RKO (cell line): ENCODE data around the gene DLX5.

Experiments used
- DNase-seq: peaks from one replicate; pipeline ENCODE4 v3.0.0-alpha.2; 2016; ENCODE audit warnings: low spot score

Gene DLX5

GRCh38 chr7:97018126-97018601 lies 6.5 kb downstream of the DLX5 start:
- no peak for DNase-seq

- no peak for DNase-seq
Observed at GRCh38 chr7:97017192-97018125, 7.2 kb downstream of the DLX5 start.

DNA sequence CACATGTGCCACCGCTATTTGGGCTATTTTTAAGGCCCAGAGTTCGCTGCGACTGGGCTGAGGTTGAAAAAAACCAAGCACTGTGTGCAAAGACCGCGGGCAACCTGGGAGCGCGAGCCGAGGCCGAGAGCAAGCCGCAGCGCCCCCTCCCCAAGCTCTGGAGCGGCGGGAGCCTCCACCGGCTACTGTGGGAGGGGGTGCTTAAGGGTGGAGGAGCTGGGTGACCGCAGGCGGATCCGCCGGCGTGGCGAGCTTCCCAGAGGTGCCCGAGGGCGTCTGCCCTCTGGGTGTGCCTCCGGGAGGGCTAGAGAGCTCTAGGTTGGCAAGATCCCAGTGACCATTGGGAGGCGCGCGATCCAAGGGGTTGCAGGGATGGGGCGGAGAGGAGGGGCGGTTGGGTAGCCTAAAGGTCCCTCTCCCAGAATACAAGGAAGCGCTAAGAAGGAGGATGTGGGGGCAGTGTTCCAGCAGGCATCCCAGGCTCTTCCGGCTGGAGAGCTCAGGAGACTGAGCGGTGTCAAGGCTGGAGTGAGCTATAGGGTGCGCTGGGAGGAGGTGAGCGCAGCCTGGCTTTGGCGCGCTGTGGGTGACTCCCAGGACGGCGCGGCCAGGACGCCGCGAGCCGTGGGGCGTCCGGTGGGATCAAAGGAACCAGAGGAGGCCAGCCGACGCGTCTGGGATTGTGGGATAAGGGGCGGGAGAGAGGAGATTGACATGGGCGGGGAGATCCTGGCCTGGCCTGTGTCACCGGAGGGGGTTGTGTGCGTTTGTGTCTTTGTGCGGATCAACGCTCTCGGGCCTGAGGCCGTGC lies 8.0 kb downstream of the DLX5 start:
- no peak for DNase-seq

DNA sequence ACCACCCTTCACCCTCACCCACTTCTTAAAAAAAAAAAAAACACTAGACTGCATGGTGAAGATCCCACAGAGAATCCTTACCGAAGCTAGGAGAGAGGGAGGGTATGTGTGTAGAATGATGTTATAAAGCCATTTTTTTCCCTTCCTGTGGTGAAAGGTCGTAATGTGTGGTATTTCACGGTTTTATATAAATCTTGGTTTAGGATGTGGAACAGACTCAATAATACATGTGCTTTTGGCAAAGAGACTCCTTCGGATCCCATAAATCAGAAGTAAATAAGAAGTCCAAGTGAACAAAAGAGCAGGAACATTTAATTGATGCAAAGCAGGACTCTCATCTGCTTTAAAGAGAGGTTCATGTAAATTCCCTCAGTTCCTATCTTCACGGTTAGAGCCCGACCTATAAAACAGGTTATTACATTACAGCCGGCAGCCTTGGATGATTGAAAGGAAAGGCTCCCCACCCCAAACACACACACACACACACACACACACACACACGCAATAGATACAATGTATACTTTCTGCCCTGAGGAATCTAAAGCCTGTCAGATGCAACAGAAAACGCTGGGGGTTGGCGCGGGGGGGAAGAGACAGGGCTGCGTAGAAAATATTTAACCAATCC lies 8.8 kb downstream of the DLX5 start:
- DNase-seq, result no peak

DNA sequence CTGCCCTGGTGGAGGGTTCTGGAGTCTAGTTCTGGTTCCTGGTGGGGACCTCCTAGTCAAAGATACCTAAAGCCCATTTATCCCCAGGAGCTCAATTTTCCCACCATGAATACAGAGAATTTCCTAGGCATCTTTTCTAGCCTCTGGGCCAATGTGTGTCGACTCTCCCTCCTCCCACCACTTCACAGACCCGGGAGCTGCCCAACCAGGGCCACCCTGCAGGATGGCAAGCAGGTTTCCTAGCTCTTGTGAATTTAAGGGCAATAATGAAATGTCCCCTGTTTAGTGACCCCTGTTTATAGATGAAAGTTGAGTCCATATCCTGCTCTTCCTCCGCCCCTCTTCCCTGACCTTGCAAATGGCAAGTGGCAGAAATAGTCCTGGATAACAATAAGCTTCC lies 9.4 kb downstream of the DLX5 start:
- DNase-seq, result no peak

- no peak for DNase-seq
Observed at GRCh38 chr7:97014145-97014750, 10.4 kb downstream of the DLX5 start.

DNA sequence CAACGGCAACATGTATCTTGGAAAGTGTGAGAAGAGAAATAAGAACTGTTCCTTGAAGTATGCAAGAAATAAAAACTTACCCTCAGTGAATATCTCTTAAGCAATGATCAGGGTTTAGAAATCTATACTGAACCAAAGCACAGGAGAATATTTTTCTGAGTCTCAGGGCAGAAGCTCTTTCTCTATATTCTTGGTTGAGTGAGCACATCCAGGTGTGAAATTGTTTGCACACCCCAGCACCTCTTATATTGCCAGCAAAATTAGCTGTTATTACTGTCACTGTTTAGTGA lies 10.8 kb downstream of the DLX5 start:
- no peak for DNase-seq

DNA sequence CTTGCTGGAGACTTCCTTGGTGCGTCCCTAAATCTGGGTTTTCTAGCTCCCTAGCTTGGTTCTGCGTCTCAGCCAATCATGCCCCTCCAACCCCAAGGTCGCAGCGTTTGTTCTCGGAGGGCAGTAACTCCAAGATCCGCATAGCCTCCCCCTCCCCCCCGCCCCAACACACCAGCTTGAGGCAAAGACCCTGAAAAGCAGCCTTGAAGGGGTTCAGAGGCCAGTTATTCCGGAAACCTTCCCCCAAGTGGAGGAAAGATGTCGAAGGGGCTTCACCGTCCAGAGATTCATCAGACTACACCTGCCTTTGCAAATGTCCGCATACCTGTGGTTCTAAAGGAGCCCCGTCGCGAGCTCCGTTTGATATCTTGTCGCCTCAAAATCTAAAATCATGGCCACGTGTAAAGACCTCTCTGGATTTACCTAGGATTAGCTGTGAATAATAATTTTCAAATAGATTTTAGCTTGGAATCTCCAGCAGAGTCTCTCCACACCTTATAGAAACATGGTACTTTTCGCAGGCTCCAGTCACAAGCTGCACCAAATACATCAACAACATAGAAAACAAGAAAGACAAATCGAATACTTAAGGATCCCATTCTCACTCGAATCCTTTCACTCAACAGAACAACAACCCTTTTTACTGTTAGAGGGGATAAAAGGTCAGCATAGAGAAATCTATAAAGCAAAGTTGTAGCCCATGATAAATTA lies 11.3 kb downstream of the DLX5 start:
- no peak for DNase-seq

DNA sequence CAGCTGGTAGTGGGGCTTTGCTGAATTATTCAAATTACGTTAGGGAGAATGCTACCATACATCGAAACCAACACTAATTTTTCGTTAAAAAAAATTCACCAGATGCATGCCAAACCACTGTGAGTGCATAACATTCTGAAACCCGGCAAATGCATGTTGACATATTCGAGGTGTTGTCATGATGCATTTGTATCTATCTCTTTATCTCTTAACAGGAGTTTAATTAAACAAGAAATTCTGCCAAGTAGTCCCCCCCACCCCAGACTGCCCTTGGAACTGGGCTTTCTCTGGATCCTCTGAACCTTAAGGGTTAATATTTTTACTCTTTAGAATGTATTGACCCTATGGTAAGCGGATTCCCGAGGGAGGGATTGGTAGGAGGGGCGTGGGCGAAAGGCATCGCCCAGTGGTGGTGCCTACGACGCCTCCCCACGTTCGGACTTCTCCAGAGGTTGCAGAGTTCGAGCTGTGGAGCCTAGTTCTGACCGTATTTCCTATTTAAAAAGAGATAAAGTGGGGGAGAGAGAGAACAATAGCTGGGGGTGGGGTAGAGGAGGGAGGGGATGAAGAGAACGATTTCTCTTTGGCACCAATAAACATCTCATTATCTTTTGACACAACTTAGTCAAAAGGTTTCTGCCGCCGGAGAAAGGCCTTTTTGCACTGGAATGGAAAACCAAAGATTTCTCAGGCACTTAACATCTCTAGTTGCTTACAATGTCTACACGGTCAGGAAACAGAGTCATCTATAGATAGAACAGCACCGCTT lies 12.1 kb downstream of the DLX5 start:
- no peak for DNase-seq

DNA sequence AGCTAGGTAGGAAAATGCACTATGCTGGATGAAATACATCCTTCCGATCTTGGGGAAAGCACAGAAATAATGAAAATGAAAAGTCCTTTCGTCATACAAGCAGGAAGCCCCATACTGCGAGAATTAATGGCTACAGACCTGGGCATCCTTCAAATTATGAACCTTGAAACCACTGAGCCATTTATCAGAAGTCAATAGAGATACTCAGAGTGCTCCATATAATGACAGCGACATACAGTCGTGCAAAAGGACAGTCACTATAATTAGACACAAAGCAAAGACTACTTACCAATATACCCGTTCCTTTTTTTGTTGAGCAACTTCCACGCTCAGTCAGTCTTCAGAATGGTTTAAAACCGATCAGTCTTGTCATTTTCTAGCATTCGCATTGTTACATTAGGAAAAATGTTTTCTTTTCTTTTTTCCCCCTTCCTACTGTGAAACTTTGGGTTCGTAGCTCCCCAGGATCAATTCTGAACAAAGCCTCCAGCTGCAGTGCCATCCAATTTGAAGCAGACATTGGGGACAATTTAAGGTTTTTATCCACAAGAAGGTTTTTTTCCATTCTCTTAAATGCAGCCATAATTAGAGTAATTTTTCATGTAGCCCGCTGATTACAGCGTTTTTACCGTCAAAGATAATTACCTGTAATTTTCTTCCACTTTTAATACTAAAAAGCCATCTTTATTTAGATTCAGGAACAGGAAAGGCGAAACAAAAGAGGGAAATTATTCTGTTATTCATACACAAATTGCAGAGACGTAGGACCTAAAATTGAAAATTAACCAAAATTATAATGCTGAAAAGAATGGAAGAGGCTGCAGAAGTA lies 12.9 kb downstream of the DLX5 start:
- DNase-seq, result no peak

DNA sequence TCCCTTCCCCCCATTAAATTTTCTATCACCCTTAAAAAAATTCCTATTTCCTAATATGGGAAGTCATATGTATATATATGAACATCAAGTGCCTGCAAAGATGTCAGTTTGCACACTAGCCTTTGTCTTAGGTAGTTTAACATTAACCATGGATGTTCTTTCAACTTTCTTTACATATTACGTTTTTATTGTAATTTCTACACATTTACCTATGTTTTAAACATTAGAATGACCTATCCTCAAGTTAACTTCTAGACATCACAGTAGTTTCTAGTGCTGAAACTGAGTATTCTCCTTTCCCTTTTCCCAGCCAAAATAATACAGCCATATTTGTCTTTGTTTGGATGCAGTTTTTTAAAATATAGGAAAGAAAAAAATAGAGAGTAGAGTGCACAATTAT lies 13.5 kb downstream of the DLX5 start:
- DNase-seq, result no peak

DNA sequence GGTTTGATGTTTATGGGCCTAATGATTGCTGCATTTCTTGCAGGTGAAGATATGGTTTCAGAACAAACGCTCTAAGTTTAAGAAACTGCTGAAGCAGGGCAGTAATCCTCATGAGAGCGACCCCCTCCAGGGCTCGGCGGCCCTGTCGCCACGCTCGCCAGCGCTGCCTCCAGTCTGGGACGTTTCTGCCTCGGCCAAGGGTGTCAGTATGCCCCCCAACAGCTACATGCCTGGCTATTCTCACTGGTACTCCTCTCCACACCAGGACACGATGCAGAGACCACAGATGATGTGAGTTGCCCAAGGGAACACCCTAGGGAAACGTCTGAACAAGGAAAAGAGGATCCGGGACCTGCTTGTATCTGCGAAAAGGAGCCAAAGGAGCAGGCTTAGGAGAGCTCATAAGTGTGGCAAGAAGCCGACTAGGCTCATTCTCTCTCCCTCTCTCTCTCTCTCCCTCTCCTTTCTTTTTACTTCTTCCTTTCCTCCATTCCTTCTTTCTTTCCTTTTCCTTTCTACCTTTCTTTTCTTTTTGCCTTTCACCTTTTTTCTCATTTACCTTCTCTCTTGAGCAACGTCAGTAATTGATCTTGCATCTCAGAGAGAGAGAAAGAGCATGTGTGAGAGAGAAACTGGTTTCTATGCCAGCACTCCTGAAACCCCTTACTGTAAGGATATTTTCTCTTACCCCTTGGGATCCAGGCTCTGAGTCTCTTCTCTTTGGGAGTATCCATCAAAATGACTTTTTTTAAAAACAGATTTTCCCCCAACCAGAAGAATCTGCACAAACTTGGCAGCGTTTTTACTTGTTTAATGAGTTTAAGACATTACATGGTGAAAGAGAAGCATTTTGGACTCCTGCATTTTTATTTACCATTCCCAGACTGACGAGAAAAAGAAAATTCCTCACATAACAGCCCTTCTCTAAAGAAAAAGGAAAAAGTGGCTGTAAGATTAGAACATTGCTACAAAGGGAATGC lies 14.6 kb downstream of the DLX5 start:
- no peak for DNase-seq

GRCh38 chr7:97008275-97008917 lies 16.2 kb downstream of the DLX5 start:
- no peak for DNase-seq

GRCh38 chr7:97007583-97007861 lies 17.1 kb downstream of the DLX5 start:
- no peak for DNase-seq

GRCh38 chr7:97006816-97007582 lies 17.6 kb downstream of the DLX5 start:
- DNase-seq, result no peak

GRCh38 chr7:97006055-97006815 lies 18.4 kb downstream of the DLX5 start:
- DNase-seq, result no peak
